WTC11 (cell line): ENCODE data around the gene GTF3C4.

Experiments
- CREB1 ChIP-seq: sonication (generic); formaldehyde crosslinking; IDR thresholded peaks from 2 replicates; pipeline ENCODE4 v1.8.0; 2023; ENCODE audit warnings: mild to moderate bottlenecking, missing genetic modification reagents
- CTCF ChIP-seq: fragments of 200-600 bp; IDR thresholded peaks from 2 replicates; pipeline ENCODE4 v1.8.0; 2022; ENCODE audit warnings: antibody characterized with exemption
- NFYB ChIP-seq: sonication (generic); formaldehyde crosslinking; conservative IDR thresholded peaks from 2 replicates; pipeline ENCODE4 v1.8.0; 2022; ENCODE audit warnings: low read depth, missing genetic modification reagents
- SMAD3 ChIP-seq: sonication (generic); formaldehyde crosslinking; IDR thresholded peaks from 2 replicates; pipeline ENCODE4 v1.8.0; 2022; ENCODE audit warnings: missing genetic modification reagents, mild to moderate bottlenecking, borderline replicate concordance
- SP1 ChIP-seq: sonication (generic); formaldehyde crosslinking; conservative IDR thresholded peaks from 2 replicates; pipeline ENCODE4 v1.8.1; 2022; ENCODE audit warnings: missing genetic modification reagents
- USF2 ChIP-seq: sonication (generic); formaldehyde crosslinking; IDR thresholded peaks from 2 replicates; pipeline ENCODE4 v1.8.1; 2023; ENCODE audit warnings: mild to moderate bottlenecking, missing genetic modification reagents, moderate library complexity
- ZNF532 ChIP-seq: fragments of 250-450 bp; sonication (Bioruptor Pico); IDR thresholded peaks from 2 replicates; pipeline ENCODE4 v1.9.0; 2021; ENCODE audit warnings: mild to moderate bottlenecking, borderline replicate concordance

GRCh38 chr9:132708239-132708638, 38.0 kb downstream of the GTF3C4 start:
- TF ChIP-seq CTCF (no peak), USF2 (CRISPR knock-in tag) (no peak), NFYB (CRISPR knock-in tag) (no peak), ZNF532 (CRISPR knock-in tag) (no peak), SMAD3 (CRISPR knock-in tag) (no peak), SP1 (CRISPR knock-in tag) (no peak), CREB1 (CRISPR knock-in tag) (no peak)
